Sigmoid colon (tissue), 7 donors: ENCODE data around the gene PPP1R12A. TPM values are rescaled to one million over a fixed set of nuclear protein-coding genes. Genes with fewer than 3 reads are reported as not detected.

ENCODE experiments used
- DNase-seq: peaks from one replicate; pipeline ENCODE4 v3.0.0-alpha.2; 2019
- H3K27ac ChIP-seq, 4 donors: fragments of 200-600 bp; sonication (generic); one replicate each; pipeline ENCODE4 v1.5.1; 2016 to 2019; ENCODE audit warnings: mild to moderate bottlenecking in 1 of 4
- H3K27me3 ChIP-seq, 3 donors: fragments of 200-600 bp; sonication (generic); one replicate each; pipeline ENCODE4 v1.5.1; 2019; ENCODE audit warnings: mild to moderate bottlenecking in 1 of 3
- H3K36me3 ChIP-seq, 4 donors: fragments of 200-600 bp; sonication (generic); one replicate each; pipeline ENCODE4 v1.5.1; 2016 to 2019
- H3K4me1 ChIP-seq, 4 donors: fragments of 200-600 bp; sonication (generic); one replicate each; pipeline ENCODE4 v1.5.1; 2017 to 2019
- H3K4me3 ChIP-seq, 4 donors: fragments of 200-600 bp; sonication (generic); one replicate each; pipeline ENCODE4 v1.5.1; 2017 to 2019; ENCODE audit warnings: mild to moderate bottlenecking in 2 of 4, moderate library complexity in 1 of 4
- H3K9me3 ChIP-seq, 4 donors: fragments of 200-600 bp in 3 of 4; sonication (generic) in 3 of 4; one replicate each; pipeline versions ENCODE4 v1.5.1 to v1.6.1; 2013 to 2019
- CTCF ChIP-seq, 4 experiments: fragments of 450-650 bp in 3 of 4; fragments of 200-600 bp in 1 of 4; IDR thresholded peaks; one replicate each; pipeline ENCODE4 v1.5.1; 2016 to 2019; ENCODE audit warnings: antibody characterized with exemption in 4 of 4, mild to moderate bottlenecking in 3 of 4, moderate library complexity in 2 of 4
- EP300 ChIP-seq, 4 donors: sonication (generic); formaldehyde crosslinking; IDR thresholded peaks; one replicate each; pipeline ENCODE4 v1.6.1; 2017; ENCODE audit warnings: antibody characterized with exemption in 4 of 4
- POLR2A ChIP-seq, 2 donors: fragments of 450-650 bp; IDR thresholded peaks; one replicate each; pipeline ENCODE4 v1.6.1; 2016; ENCODE audit warnings: antibody characterized with exemption in 2 of 2, mild to moderate bottlenecking in 2 of 2, moderate library complexity in 2 of 2
- POLR2AphosphoS5 ChIP-seq, 4 donors: sonication (generic); formaldehyde crosslinking; IDR thresholded peaks; one replicate each; pipeline ENCODE4 v1.6.1; 2017; ENCODE audit warnings: antibody characterized with exemption in 4 of 4
- WGBS, 2 donors: extraction: QIAGEN DNeasy Blood & Tissue Kit; methylation state at CpG; one replicate each; pipeline ENCODE4 v1.1.7; 2013; 5-methylcytosine and 5-hydroxymethylcytosine counted together
- intact Hi-C: fragments of 100-400 bp; cut with DNase I; formaldehyde crosslinking; loops from one replicate; pipeline ENCODE4 v1.15.1; 2023
- polyA plus RNA-seq, 3 donors: library from polyadenylated mRNA; stranded (reverse); fragments of 200-250 nt; gene quantifications; one replicate each; pipeline ENCODE4 v1.2.3, GENCODE V29; 2013
- total RNA-seq, 4 donors: library from RNA; depleted of rRNA; stranded (reverse); fragments of >200 nt; gene quantifications; one replicate each; pipeline ENCODE4 v1.1.0, GENCODE V29; 2016
- donor health status: healthy with polysubstance abuse.
- donor health status: Bipolar disorder and iron deficiency.
- donor health status: healthy.

PPP1R12A gene
- total and polyA plus RNA-seq, 7 donors = 11.4 to 528 (median 326) TPM

GRCh38 chr12:79844693-79845092 lies 90.2 kb downstream of the PPP1R12A start:
- intact Hi-C loops = no loop called here
- no peak overlapping the region for H3K4me3 ChIP-seq
- peaks cover 0 to 25% (median 6%) of the 10 kb centered on the region in 4 donors for H3K36me3 ChIP-seq
- TF ChIP-seq POLR2AphosphoS5 (IDR thresholded peaks at IDR 0.05) = no peak
- no peak for TF ChIP-seq EP300 (IDR thresholded peaks at IDR 0.05)
- no peak for TF ChIP-seq POLR2A (IDR thresholded peaks at IDR 0.05)
- TF ChIP-seq CTCF (IDR thresholded peaks at IDR 0.05) = no peak
- H3K27ac ChIP-seq = no peak overlapping the region
- H3K27me3 ChIP-seq = no peaks in the 10 kb centered on the region
- peaks cover 0 to 49% (median 34%) of the 10 kb centered on the region in 4 donors for H3K4me1 ChIP-seq
- DNase-seq = no peak
- H3K9me3 ChIP-seq = no peaks in the 10 kb centered on the region

GRCh38 chr12:79843978-79844377 lies 90.9 kb downstream of the PPP1R12A start:
- no peaks in the 10 kb centered on the region for H3K9me3 ChIP-seq
- no peak overlapping the region for H3K4me3 ChIP-seq
- intact Hi-C loops = no loop called here
- TF ChIP-seq EP300 (IDR thresholded peaks at IDR 0.05) (no peak), POLR2A (IDR thresholded peaks at IDR 0.05) (no peak), POLR2AphosphoS5 (IDR thresholded peaks at IDR 0.05) (no peak), CTCF (IDR thresholded peaks at IDR 0.05) (no peak)
- H3K36me3 ChIP-seq = peaks cover 0 to 32% (median 10%) of the 10 kb centered on the region in 4 donors
- no peaks in the 10 kb centered on the region for H3K27me3 ChIP-seq
- DNase-seq = no peak
- 96 to 97% methylated on average over 3 of the region's 3 CpGs for WGBS, 2 donors
- H3K27ac ChIP-seq = no peak overlapping the region
- H3K4me1 ChIP-seq = peaks cover 0 to 49% (median 34%) of the 10 kb centered on the region in 4 donors

- H3K27ac ChIP-seq = no peak overlapping the region
- peaks cover 0 to 41% (median 13%) of the 10 kb centered on the region in 4 donors for H3K36me3 ChIP-seq
- TF ChIP-seq POLR2AphosphoS5 (IDR thresholded peaks at IDR 0.05) = no peak
- TF ChIP-seq EP300 (IDR thresholded peaks at IDR 0.05) = no peak
- TF ChIP-seq CTCF (IDR thresholded peaks at IDR 0.05) = no peak
- TF ChIP-seq POLR2A (IDR thresholded peaks at IDR 0.05) = no peak
- H3K4me1 ChIP-seq = peaks cover 0 to 36% (median 24%) of the 10 kb centered on the region in 4 donors
- H3K4me3 ChIP-seq = no peak overlapping the region
- no peaks in the 10 kb centered on the region for H3K27me3 ChIP-seq
- intact Hi-C loops = no loop called here
- no peaks in the 10 kb centered on the region for H3K9me3 ChIP-seq
- DNase-seq = no peak
- WGBS, 2 donors = 88 to 93% methylated on average over 2 of the region's 2 CpGs
Observed at GRCh38 chr12:79842630-79843029, 92.3 kb downstream of the PPP1R12A start.

- Histone ChIP-seq H3K27ac (no peak overlapping the region), H3K27me3 (no peaks in the 10 kb centered on the region), H3K9me3 (no peaks in the 10 kb centered on the region), H3K4me1 (peaks cover 0 to 31% (median 22%) of the 10 kb centered on the region in 4 donors), H3K4me3 (no peak overlapping the region), H3K36me3 (peaks cover 0 to 41% (median 13%) of the 10 kb centered on the region in 4 donors)
- TF ChIP-seq POLR2AphosphoS5 (IDR thresholded peaks at IDR 0.05) = no peak
- TF ChIP-seq POLR2A (IDR thresholded peaks at IDR 0.05) = no peak
- no peak for TF ChIP-seq CTCF (IDR thresholded peaks at IDR 0.05)
- no peak for TF ChIP-seq EP300 (IDR thresholded peaks at IDR 0.05)
- intact Hi-C loops = no loop called here
- 65 to 79% methylated on average over 4 of the region's 4 CpGs for WGBS, 2 donors
- DNase-seq = no peak
Observed at GRCh38 chr12:79841878-79842265, 93.0 kb downstream of the PPP1R12A start.

GRCh38 chr12:79841248-79841877 lies 93.5 kb downstream of the PPP1R12A start:
- Histone ChIP-seq H3K4me1 (peaks cover 0 to 35% (median 22%) of the 10 kb centered on the region in 4 donors), H3K9me3 (no peaks in the 10 kb centered on the region), H3K27ac (peak overlapping the region in 2 of 4 donors; percentile 8 to 43), H3K4me3 (no peak overlapping the region), H3K27me3 (no peaks in the 10 kb centered on the region), H3K36me3 (peaks cover 0 to 41% (median 13%) of the 10 kb centered on the region in 4 donors)
- no peak for DNase-seq
- TF ChIP-seq EP300 (IDR thresholded peaks at IDR 0.05) (no peak), CTCF (IDR thresholded peaks at IDR 0.05) (no peak), POLR2A (IDR thresholded peaks at IDR 0.05) (no peak), POLR2AphosphoS5 (IDR thresholded peaks at IDR 0.05) (no peak)
- 92 to 98% methylated on average over 4 of the region's 4 CpGs for WGBS, 2 donors
- intact Hi-C loops = no loop called here
